ENCODE data around the gene CYP20A1.
"Not testable (repeated sequence)": the region's sequence is repeated elsewhere in the genome, so short reads cannot be mapped to it uniquely, and the experiment has no call there.

CYP20A1 gene

DNA sequence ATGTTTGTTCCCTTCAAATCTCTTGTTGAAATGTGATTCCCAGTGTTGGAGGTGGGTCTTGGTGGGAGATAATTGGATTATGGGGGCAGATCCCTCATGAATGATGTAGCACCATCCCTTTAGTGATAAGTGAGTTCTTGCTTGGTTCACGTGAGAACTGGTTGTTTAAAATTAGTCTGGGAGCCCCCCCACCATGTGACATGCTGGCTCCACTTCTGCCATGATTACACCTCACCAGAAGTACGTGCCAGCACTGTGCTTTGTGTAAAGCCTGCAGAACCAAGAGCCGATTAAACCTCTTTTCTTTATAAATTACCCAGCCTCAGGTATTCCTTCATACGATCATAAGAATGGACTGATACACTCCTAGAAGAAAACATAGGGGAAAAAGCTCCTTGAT lies 99.5 kb downstream of the CYP20A1 start:
- Histone ChIP-seq H3K4me3 (ENCODE audit: low read depth, low read length) (no peak overlapping the region), H3K36me3 (ENCODE audit: control insufficient read depth, insufficient read depth, low read length) (peaks cover 4% of the 10 kb centered on the region; the same call in 1 of the 2 replicates), H3K27me3 (ENCODE audit: control insufficient read depth, insufficient read depth, low read length) (no peaks in the 10 kb centered on the region), H3K9ac (ENCODE audit: low read depth, low read length) (no peak overlapping the region), H3K4me1 (ENCODE audit: control insufficient read depth, insufficient read depth, low read length) (peaks cover 10% of the 10 kb centered on the region), H3K9me3 (ENCODE audit: control insufficient read depth, insufficient read depth, low read length) (no peaks in the 10 kb centered on the region), H3K27ac (ENCODE audit: low read depth, low read length) (no peak overlapping the region)

DNA sequence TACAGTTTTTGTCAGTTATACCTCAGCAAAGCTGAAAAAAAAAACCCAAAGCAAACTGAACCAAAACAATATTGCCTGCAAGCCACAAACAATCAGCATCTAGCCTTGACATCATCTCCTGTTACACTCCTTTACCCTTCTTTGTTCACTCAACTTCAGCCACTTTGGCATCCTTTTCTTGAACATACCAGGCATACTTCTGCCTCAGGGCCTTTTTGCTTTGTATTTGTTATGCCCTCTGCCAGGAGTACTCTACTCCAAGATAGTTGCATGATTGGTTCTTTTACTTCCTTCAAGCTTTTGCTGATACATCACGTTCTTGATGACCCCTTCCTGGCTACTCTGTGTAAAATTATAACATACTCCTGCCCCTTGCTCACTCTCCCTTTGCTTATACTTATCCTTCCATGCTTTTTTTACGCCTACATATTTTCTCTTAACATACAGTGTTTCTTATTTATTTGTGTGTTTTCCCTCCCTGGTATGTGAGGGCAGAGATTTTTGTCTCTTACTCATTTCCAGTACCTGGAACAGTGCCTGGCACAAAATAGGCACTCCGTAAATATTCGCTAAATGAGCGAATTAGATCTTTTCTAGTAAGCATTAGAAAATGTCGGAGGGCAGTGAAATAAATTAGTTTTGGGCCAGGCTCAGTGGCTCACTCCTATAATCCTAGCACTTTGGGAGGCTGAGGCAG lies 102.1 kb downstream of the CYP20A1 start:
- no peak overlapping the region for H3K4me3 ChIP-seq (ENCODE audit: low read depth, low read length)
- peaks cover 10% of the 10 kb centered on the region for H3K4me1 ChIP-seq (ENCODE audit: control insufficient read depth, insufficient read depth, low read length)
- H3K36me3 ChIP-seq (ENCODE audit: control insufficient read depth, insufficient read depth, low read length) = peaks cover 13% of the 10 kb centered on the region
- no peaks in the 10 kb centered on the region for H3K27me3 ChIP-seq (ENCODE audit: control insufficient read depth, insufficient read depth, low read length)
- no peaks in the 10 kb centered on the region; the same call in 1 of the 2 replicates for H3K9me3 ChIP-seq (ENCODE audit: control insufficient read depth, insufficient read depth, low read length)
- peak overlapping the region; percentile 65 for H3K27ac ChIP-seq (ENCODE audit: low read depth, low read length)
- peak overlapping the region; percentile 10; the same call in 1 of the 2 replicates for H3K9ac ChIP-seq (ENCODE audit: low read depth, low read length)

DNA sequence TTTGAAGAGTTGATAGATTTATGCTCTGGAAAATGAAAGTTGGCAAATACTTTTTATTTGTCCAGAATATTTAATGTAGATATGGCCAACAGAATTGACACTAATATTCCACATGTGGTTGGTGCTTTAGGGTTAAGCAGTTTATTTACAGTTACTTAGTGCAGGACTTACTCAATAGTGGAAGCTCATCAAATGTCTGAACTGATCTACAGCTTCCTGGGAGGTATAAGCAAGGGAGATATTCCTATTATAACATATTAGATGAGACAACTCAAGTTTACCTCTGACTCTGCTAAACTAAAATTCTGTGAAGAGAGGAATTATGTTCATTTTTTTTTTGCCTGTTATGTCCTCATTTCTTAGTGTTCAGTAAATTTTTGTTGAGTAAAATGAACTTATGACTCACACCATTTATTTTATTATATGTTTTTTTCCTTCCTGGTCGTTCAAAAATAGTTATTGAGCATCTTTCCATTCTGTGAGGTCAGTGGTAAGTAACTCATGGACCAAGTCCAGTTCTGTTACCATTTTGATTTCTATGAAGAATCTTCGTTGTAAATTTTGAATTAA lies 103.0 kb downstream of the CYP20A1 start:
- H3K4me1 ChIP-seq (ENCODE audit: control insufficient read depth, insufficient read depth, low read length) = peaks cover 10% of the 10 kb centered on the region
- H3K9ac ChIP-seq (ENCODE audit: low read depth, low read length) = no peak overlapping the region
- H3K4me3 ChIP-seq (ENCODE audit: low read depth, low read length) = no peak overlapping the region
- no peaks in the 10 kb centered on the region for H3K27me3 ChIP-seq (ENCODE audit: control insufficient read depth, insufficient read depth, low read length)
- no peaks in the 10 kb centered on the region; the same call in 1 of the 2 replicates for H3K9me3 ChIP-seq (ENCODE audit: control insufficient read depth, insufficient read depth, low read length)
- H3K27ac ChIP-seq (ENCODE audit: low read depth, low read length) = no peak overlapping the region
- H3K36me3 ChIP-seq (ENCODE audit: control insufficient read depth, insufficient read depth, low read length) = peaks cover 13% of the 10 kb centered on the region

DNA sequence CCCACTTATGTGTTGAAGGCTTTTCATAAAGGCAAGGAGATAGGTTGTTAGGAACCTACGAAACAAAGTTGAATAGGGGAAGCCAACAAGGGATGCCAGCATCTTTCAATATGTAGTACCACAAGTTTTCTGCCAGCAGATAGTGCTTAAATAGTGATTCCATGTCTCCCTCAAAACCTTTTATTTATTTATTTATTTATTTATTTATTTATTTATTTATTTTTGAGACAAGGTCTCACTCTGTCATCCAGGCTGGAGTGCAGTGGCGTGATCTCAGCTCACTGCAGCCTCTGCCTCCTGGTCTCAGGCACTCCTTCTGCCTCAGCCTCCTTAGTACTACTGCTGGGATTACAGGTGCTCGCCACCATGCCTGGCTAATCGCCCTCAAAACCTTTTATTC lies 103.6 kb downstream of the CYP20A1 start:
- H3K4me3 ChIP-seq (ENCODE audit: low read depth, low read length); H3K27ac ChIP-seq (ENCODE audit: low read depth, low read length); H3K4me1 ChIP-seq (ENCODE audit: control insufficient read depth, insufficient read depth, low read length); H3K9me3 ChIP-seq (ENCODE audit: control insufficient read depth, insufficient read depth, low read length); H3K27me3 ChIP-seq (ENCODE audit: control insufficient read depth, insufficient read depth, low read length); H3K9ac ChIP-seq (ENCODE audit: low read depth, low read length): not testable (repeated sequence)
- peaks cover 13% of the 10 kb centered on the region for H3K36me3 ChIP-seq (ENCODE audit: control insufficient read depth, insufficient read depth, low read length)

DNA sequence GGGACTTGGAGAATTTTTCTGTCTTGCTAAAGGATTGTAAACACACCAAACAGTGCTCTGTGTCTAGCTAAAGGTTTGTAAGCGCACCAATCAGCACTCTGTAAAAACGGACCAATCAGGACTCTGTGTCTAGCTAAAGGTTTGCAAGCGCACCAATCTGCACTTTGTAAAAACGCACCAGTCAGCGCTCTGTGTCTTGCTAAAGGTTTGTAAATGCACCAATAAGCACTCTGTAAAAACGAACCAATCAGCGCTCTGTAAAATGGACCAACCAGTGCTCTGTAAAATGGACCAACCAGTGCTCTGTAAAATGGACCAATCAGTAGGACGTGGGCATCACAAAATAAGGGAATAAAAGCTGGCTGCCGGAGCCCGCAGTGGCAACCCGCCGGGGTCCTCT lies 105.8 kb downstream of the CYP20A1 start:
- Histone ChIP-seq H3K36me3 (ENCODE audit: control insufficient read depth, insufficient read depth, low read length) (peaks cover 13% of the 10 kb centered on the region), H3K27ac (ENCODE audit: low read depth, low read length) (no peak overlapping the region), H3K4me1 (ENCODE audit: control insufficient read depth, insufficient read depth, low read length) (peaks cover 12% of the 10 kb centered on the region), H3K4me3 (ENCODE audit: low read depth, low read length) (no peak overlapping the region), H3K9me3 (ENCODE audit: control insufficient read depth, insufficient read depth, low read length) (no peaks in the 10 kb centered on the region; the same call in 1 of the 2 replicates), H3K9ac (ENCODE audit: low read depth, low read length) (no peak overlapping the region), H3K27me3 (ENCODE audit: control insufficient read depth, insufficient read depth, low read length) (no peaks in the 10 kb centered on the region)

DNA sequence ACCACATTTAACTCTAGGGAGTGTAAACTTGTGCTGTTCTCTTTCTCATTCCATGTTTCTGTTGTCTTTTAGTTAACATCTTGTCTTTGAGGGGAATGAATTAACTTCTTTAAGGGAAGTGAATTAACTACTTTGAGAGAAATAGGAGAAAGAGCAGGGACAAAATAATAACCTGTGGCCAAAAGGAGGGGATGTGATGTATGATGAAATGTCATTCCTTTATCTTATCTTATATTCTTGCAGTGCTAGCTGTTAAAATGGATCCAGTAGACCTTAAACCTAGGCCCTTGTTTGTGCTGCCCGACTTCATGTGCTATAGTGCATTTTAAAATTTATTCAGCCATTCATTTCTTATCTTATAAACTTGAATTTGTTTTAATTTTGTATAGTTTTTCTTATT lies 107.8 kb downstream of the CYP20A1 start:
- Histone ChIP-seq H3K4me1 (ENCODE audit: control insufficient read depth, insufficient read depth, low read length) (peaks cover 2% of the 10 kb centered on the region; the same call in 1 of the 2 replicates), H3K9ac (ENCODE audit: low read depth, low read length) (no peak overlapping the region), H3K36me3 (ENCODE audit: control insufficient read depth, insufficient read depth, low read length) (peaks cover 13% of the 10 kb centered on the region), H3K4me3 (ENCODE audit: low read depth, low read length) (no peak overlapping the region), H3K9me3 (ENCODE audit: control insufficient read depth, insufficient read depth, low read length) (no peaks in the 10 kb centered on the region; the same call in 1 of the 2 replicates), H3K27me3 (ENCODE audit: control insufficient read depth, insufficient read depth, low read length) (no peaks in the 10 kb centered on the region), H3K27ac (ENCODE audit: low read depth, low read length) (no peak overlapping the region)

DNA sequence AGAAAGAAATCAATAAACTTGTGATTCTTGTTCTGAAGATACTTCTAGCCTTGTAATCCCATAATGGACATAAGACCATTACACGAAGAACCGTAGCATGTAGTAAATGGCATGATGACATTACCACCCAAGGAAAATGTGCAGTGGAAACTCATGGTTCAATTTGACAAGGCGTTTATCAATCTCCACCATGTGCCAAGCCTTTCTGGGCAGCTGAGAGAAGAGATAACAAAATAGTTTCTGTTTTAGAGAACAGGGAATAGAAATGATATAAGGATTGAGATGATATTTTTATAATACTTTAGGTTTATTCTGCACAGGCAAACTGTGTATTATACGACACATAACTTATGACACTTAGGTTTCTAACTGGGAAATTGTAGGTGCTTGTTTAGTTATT lies 108.6 kb downstream of the CYP20A1 start:
- H3K9ac ChIP-seq (ENCODE audit: low read depth, low read length) = no peak overlapping the region

DNA sequence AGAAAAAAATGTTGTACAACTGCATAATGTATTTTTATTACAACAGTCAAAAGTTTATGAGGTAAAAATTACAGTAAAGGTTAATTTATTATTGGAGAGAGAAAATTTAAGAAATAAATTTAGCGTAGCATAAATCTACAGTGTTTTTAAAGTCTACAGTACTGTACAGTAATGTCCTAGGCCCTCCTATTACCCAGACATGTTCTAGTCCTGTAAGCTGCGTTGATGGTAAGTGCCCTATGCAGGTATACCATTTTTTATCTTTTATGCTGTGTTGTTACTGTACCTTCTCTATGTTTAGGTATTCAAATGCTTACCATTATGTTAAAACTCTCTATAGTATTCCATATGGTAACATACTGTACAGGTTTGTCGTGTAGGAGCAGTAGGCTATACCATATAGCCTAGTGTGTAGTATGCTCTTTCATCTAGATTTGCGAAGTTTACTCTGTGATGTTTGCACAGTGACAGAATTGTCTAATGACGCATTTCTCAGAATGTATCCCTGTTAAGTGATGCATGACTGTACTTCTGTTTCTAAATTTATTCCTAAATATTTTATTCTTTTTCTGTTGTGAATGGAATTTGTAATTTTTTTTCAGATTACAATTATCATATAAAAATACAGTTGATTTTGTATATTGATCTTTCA lies 113.9 kb downstream of the CYP20A1 start:
- Histone ChIP-seq H3K9ac (ENCODE audit: low read depth, low read length) (no peak overlapping the region), H3K27ac (ENCODE audit: low read depth, low read length) (no peak overlapping the region), H3K9me3 (ENCODE audit: control insufficient read depth, insufficient read depth, low read length) (no peaks in the 10 kb centered on the region), H3K36me3 (ENCODE audit: control insufficient read depth, insufficient read depth, low read length) (peaks cover 3% of the 10 kb centered on the region; the same call in 1 of the 2 replicates), H3K4me1 (ENCODE audit: control insufficient read depth, insufficient read depth, low read length) (no peaks in the 10 kb centered on the region), H3K4me3 (ENCODE audit: low read depth, low read length) (no peak overlapping the region), H3K27me3 (ENCODE audit: control insufficient read depth, insufficient read depth, low read length) (no peaks in the 10 kb centered on the region)

More for the DNA sequence above, 108.6 kb downstream of the CYP20A1 start:
- H3K36me3 ChIP-seq (ENCODE audit: control insufficient read depth, insufficient read depth, low read length) = peaks cover 15% of the 10 kb centered on the region
- no peak overlapping the region for H3K27ac ChIP-seq (ENCODE audit: low read depth, low read length)
- H3K4me1 ChIP-seq (ENCODE audit: control insufficient read depth, insufficient read depth, low read length) = peaks cover 2% of the 10 kb centered on the region; the same call in 1 of the 2 replicates
- H3K9me3 ChIP-seq (ENCODE audit: control insufficient read depth, insufficient read depth, low read length) = no peaks in the 10 kb centered on the region; the same call in 1 of the 2 replicates
- no peak overlapping the region for H3K4me3 ChIP-seq (ENCODE audit: low read depth, low read length)
- no peaks in the 10 kb centered on the region for H3K27me3 ChIP-seq (ENCODE audit: control insufficient read depth, insufficient read depth, low read length)

DNA sequence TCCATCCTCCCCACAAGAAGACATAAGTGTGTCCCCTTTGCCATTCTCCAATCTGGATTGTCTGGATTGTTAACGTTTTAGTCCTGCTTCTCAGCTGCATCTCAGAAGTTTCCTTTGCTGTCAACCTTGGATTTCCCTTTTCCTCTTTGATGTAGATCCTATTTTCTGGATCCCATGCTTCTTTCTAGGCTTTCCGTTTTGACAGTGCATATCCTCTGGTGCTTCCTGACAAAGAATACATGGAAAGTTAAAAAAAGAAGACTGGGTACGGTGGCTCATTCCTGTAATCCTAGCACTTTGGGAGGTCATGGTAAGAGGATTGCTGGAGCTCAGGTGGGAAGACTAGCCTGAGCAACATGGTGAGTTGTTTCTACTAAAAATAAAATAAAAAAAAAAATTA lies 116.1 kb downstream of the CYP20A1 start:
- H3K4me1 ChIP-seq (ENCODE audit: control insufficient read depth, insufficient read depth, low read length) = no peaks in the 10 kb centered on the region
- peaks cover 7% of the 10 kb centered on the region; the same call in 1 of the 2 replicates for H3K36me3 ChIP-seq (ENCODE audit: control insufficient read depth, insufficient read depth, low read length)
- no peaks in the 10 kb centered on the region for H3K9me3 ChIP-seq (ENCODE audit: control insufficient read depth, insufficient read depth, low read length)
- H3K4me3 ChIP-seq (ENCODE audit: low read depth, low read length) = no peak overlapping the region
- no peak overlapping the region for H3K9ac ChIP-seq (ENCODE audit: low read depth, low read length)
- H3K27me3 ChIP-seq (ENCODE audit: control insufficient read depth, insufficient read depth, low read length) = no peaks in the 10 kb centered on the region
- H3K27ac ChIP-seq (ENCODE audit: low read depth, low read length) = no peak overlapping the region
